Stimulated activated CD8-positive, alpha-beta memory T cell treated with anti-CD3 and anti-CD28 coated beads, Interleukin-12 subunit alpha, Interleukin-12 subunit beta, amount 100 ng/mL, for 24 hours (primary cell): ENCODE results near the gene KCNIP2.
A peak's percentile ranks its signal among the peaks of the same experiment; 100 is the strongest.

Source experiments
- DNase-seq: peaks from one replicate; pipeline ENCODE4 v3.0.0-alpha.2; 2020; ENCODE audit errors: extremely low read depth

The KCNIP2 gene

GRCh38 chr10:101843032-101844021 is at the start of gene KCNIP2:
KCNIP2 (minus strand) TSS chr10:101843800; CDS start chr10:101843568, 232 bp downstream.
- DNase-seq = no peak

GRCh38 chr10:101892782-101893391 is 49.3 kb upstream of the KCNIP2 start:
- no peak for DNase-seq

GRCh38 chr10:101889256-101890210 is 45.9 kb upstream of the KCNIP2 start:
- peak; percentile 42 for DNase-seq

- no peak for DNase-seq
Measured at GRCh38 chr10:101888251-101888949, 44.8 kb upstream of the KCNIP2 start.

GRCh38 chr10:101887775-101888174 is 44.2 kb upstream of the KCNIP2 start:
- no peak for DNase-seq

- DNase-seq = no peak
Measured at GRCh38 chr10:101886521-101887312, 43.1 kb upstream of the KCNIP2 start.

GRCh38 chr10:101881036-101881774 is 37.6 kb upstream of the KCNIP2 start:
- no peak for DNase-seq

- no peak for DNase-seq
Measured at GRCh38 chr10:101880232-101880573, 36.6 kb upstream of the KCNIP2 start.

- DNase-seq = no peak
Measured at GRCh38 chr10:101879456-101880231, 36.0 kb upstream of the KCNIP2 start.

GRCh38 chr10:101878869-101879268 is 35.3 kb upstream of the KCNIP2 start:
- DNase-seq = no peak

- DNase-seq = no peak
Measured at GRCh38 chr10:101875068-101875688, 31.6 kb upstream of the KCNIP2 start.

- DNase-seq = no peak
Measured at GRCh38 chr10:101874252-101874651, 30.7 kb upstream of the KCNIP2 start.

- no peak for DNase-seq
Measured at GRCh38 chr10:101867931-101868330, 24.3 kb upstream of the KCNIP2 start.

GRCh38 chr10:101859530-101859929 is 15.9 kb upstream of the KCNIP2 start:
- no peak for DNase-seq

- DNase-seq = no peak
Measured at GRCh38 chr10:101858723-101859500, 15.3 kb upstream of the KCNIP2 start.

- DNase-seq = no peak
Measured at GRCh38 chr10:101857802-101858476, 14.3 kb upstream of the KCNIP2 start.

- no peak for DNase-seq
Measured at GRCh38 chr10:101856626-101857025, 13.0 kb upstream of the KCNIP2 start.
